IMR-90 (cell line): Measurements from ENCODE around the gene DDX10. TPM values are rescaled to one million over a fixed set of nuclear protein-coding genes. Genes with fewer than 3 reads are reported as not detected.

Source experiments
- ATAC-seq: fragments of 200-7000 bp; cut with Tn5 transposase; 2 replicates; pipeline ENCODE4 v1.9.1; 2020; ENCODE audit warnings: low read depth, mild to moderate bottlenecking, moderate library complexity
- BruUV-seq: library from RNA; stranded (reverse); fragments of 400-500 nt; replicated peaks from 2 replicates; lab custom pipeline; 2021; lab: Mats Ljungman, UMichigan
- CTCF ChIA-PET: fragments of 300-600 bp; formaldehyde crosslinking; extraction: SDS; loops from one replicate; lab custom pipeline; 2021; ENCODE audit warnings: antibody characterized with exemption; lab: Yijun Ruan, JAX
- POLR2A ChIA-PET: fragments of 300-600 bp; sonication (Branson Sonifier 250); formaldehyde crosslinking; loops from one replicate; lab custom pipeline; 2022; ENCODE audit warnings: antibody characterized with exemption; ENCODE audit not compliant: unreplicated experiment; lab: Charles Lee
- DNase-seq: peaks from one replicate; pipeline ENCODE4 v3.0.0; 2013
- H2AFZ ChIP-seq: replicated peaks from 2 replicates; pipeline ENCODE3; 2013; ENCODE audit warnings: low read length, mild to moderate bottlenecking; ENCODE audit not compliant: poor library complexity
- H2AK5ac ChIP-seq: 2 replicates; pipeline ENCODE4 v1.6.1; 2013; ENCODE audit warnings: low read depth, low read length, inconsistent platforms
- H2AK9ac ChIP-seq: replicated peaks from 2 replicates; pipeline ENCODE3; 2013; ENCODE audit warnings: mild to moderate bottlenecking, low read depth, low read length, moderate library complexity; ENCODE audit not compliant: poor library complexity
- H2BK120ac ChIP-seq: 2 replicates; pipeline ENCODE4 v1.6.1; 2013; ENCODE audit warnings: low read depth, low read length, inconsistent platforms
- H2BK15ac ChIP-seq: 3 replicates; pipeline ENCODE4 v1.6.1; 2013; ENCODE audit warnings: low read depth, low read length, inconsistent platforms
- H2BK20ac ChIP-seq: 2 replicates; pipeline ENCODE4 v1.6.1; 2013; ENCODE audit warnings: low read depth, mild to moderate bottlenecking, inconsistent platforms, low read length, moderate library complexity
- H2BK5ac ChIP-seq: 2 replicates; pipeline ENCODE4 v1.6.1; 2013; ENCODE audit warnings: mild to moderate bottlenecking, low read depth, low read length, inconsistent platforms; ENCODE audit not compliant: poor library complexity, severe bottlenecking
- H3K14ac ChIP-seq: replicated peaks from 2 replicates; pipeline ENCODE4 v1.6.1; 2013; ENCODE audit warnings: low read depth, low read length, inconsistent platforms
- H3K18ac ChIP-seq: 2 replicates; pipeline ENCODE4 v1.6.1; 2013; ENCODE audit warnings: low read depth, low read length, control low read depth
- H3K23ac ChIP-seq: 2 replicates; pipeline ENCODE4 v1.6.1; 2013; ENCODE audit warnings: low read depth, low read length, inconsistent platforms
- H3K27ac ChIP-seq: 2 replicates; pipeline ENCODE4 v1.5.1; 2013; ENCODE audit warnings: mild to moderate bottlenecking, control low read depth, low read length; ENCODE audit not compliant: insufficient read depth
- H3K27me3 ChIP-seq: 2 replicates; pipeline ENCODE4 v1.6.1; 2013; ENCODE audit warnings: low read length; ENCODE audit not compliant: control insufficient read depth, insufficient read depth
- H3K36me3 ChIP-seq: 2 replicates; pipeline ENCODE4 v1.6.1; 2013; ENCODE audit warnings: low read length, mixed read lengths; ENCODE audit not compliant: control insufficient read depth, insufficient read depth
- H3K4ac ChIP-seq: 2 replicates; pipeline ENCODE4 v1.6.1; 2013; ENCODE audit warnings: low read depth, low read length, inconsistent platforms
- H3K4me1 ChIP-seq: 2 replicates; pipeline ENCODE4 v1.6.1; 2013; ENCODE audit warnings: low read length, mixed read lengths; ENCODE audit not compliant: control insufficient read depth, insufficient read depth
- H3K4me2 ChIP-seq: 2 replicates; pipeline ENCODE4 v1.6.1; 2013; ENCODE audit warnings: low read depth, mild to moderate bottlenecking, control low read depth, low read length, moderate library complexity
- H3K4me3 ChIP-seq: 2 replicates; pipeline ENCODE4 v1.5.1; 2013; ENCODE audit warnings: low read depth, mild to moderate bottlenecking, control low read depth, low read length, moderate library complexity; ENCODE audit not compliant: insufficient read depth
- H3K56ac ChIP-seq: 2 replicates; pipeline ENCODE4 v1.6.1; 2013; ENCODE audit warnings: low read length, inconsistent platforms; ENCODE audit not compliant: insufficient read depth; ENCODE audit errors: extremely low read depth
- H3K79me1 ChIP-seq, 2 experiments: 2 replicates each; pipeline ENCODE4 v1.6.1; 2013; ENCODE audit warnings: low read length in 2 of 2, inconsistent platforms in 1 of 2, low read depth in 1 of 2
- H3K9ac ChIP-seq: 2 replicates; pipeline ENCODE4 v1.6.1; 2013; ENCODE audit warnings: low read depth, low read length, control low read depth
- H3K9me1 ChIP-seq: 2 replicates; pipeline ENCODE4 v1.6.1; 2013; ENCODE audit warnings: low read length, inconsistent platforms; ENCODE audit not compliant: insufficient read depth
- H3K9me3 ChIP-seq: 2 replicates; pipeline ENCODE4 v1.6.1; 2013; ENCODE audit warnings: low read length; ENCODE audit not compliant: control insufficient read depth, insufficient read depth
- H4K20me1 ChIP-seq: 2 replicates; pipeline ENCODE4 v1.6.1; 2013; ENCODE audit warnings: low read length, inconsistent platforms; ENCODE audit not compliant: insufficient read depth
- H4K5ac ChIP-seq: 2 replicates; pipeline ENCODE4 v1.6.1; 2013; ENCODE audit warnings: mild to moderate bottlenecking, low read depth, low read length, control low read depth
- H4K8ac ChIP-seq, 2 experiments: 2 replicates each; pipeline ENCODE4 v1.6.1; 2013; ENCODE audit warnings: low read depth in 2 of 2, low read length in 2 of 2, control low read depth in 1 of 2, inconsistent platforms in 1 of 2
- H4K91ac ChIP-seq: 2 replicates; pipeline ENCODE4 v1.6.1; 2013; ENCODE audit warnings: low read depth, low read length, inconsistent platforms; ENCODE audit not compliant: insufficient read depth
- BHLHE40 ChIP-seq: fragments of 150-350 bp; IDR thresholded peaks from 2 replicates; pipeline ENCODE4 v1.6.1; 2016; ENCODE audit warnings: mild to moderate bottlenecking, low read depth, low read length
- CEBPB ChIP-seq: IDR thresholded peaks from 2 replicates; pipeline ENCODE4 v1.6.1; 2012; ENCODE audit warnings: low read depth, low read length, improper control_type of control experiment
- MXI1 ChIP-seq: IDR thresholded peaks from 2 replicates; pipeline ENCODE4 v1.6.1; 2012; ENCODE audit warnings: low read depth, mild to moderate bottlenecking, low read length, moderate library complexity, borderline replicate concordance
- POLR2A ChIP-seq: IDR thresholded peaks from 2 replicates; pipeline ENCODE4 v1.6.1; 2012; ENCODE audit warnings: mild to moderate bottlenecking, low read depth, low read length
- RAD21 ChIP-seq: IDR thresholded peaks from 2 replicates; pipeline ENCODE4 v1.6.1; 2012; ENCODE audit warnings: low read length, improper control_type of control experiment
- RCOR1 ChIP-seq: IDR thresholded peaks from 2 replicates; pipeline ENCODE4 v1.6.1; 2012; ENCODE audit warnings: mild to moderate bottlenecking, low read length, improper control_type of control experiment; ENCODE audit not compliant: insufficient replicate concordance
- RFX5 ChIP-seq: IDR thresholded peaks from 2 replicates; pipeline ENCODE4 v1.8.0; 2012; ENCODE audit warnings: low read depth, mild to moderate bottlenecking, low read length, moderate library complexity
- SMC3 ChIP-seq: fragments of 150-350 bp; IDR thresholded peaks from 2 replicates; pipeline ENCODE4 v1.6.1; 2016; ENCODE audit warnings: low read depth, mild to moderate bottlenecking, antibody characterized with exemption, low read length, moderate library complexity
- WGBS, 2 experiments: methylation state at CpG; one replicate each; pipeline versions ENCODE4 v1.1.5 to v1.1.7; 2013; ENCODE audit warnings: missing lambda C conversion rate in 2 of 2; ENCODE audit not compliant: insufficient read length in 1 of 2; ENCODE audit errors: extremely low coverage in 2 of 2; 5-methylcytosine and 5-hydroxymethylcytosine counted together
- dilution Hi-C: fragments of 300-500 bp; cut with HindIII; formaldehyde crosslinking; loops from one replicate; pipeline ENCODE4 v1.14.3; 2018; ENCODE audit warnings: low sequenced_read_pairs; ENCODE audit not compliant: unreplicated experiment
- in situ Hi-C: fragments of 300-500 bp; cut with MboI; formaldehyde crosslinking; loops from 3 replicates; pipeline ENCODE4 v1.14.3; 2019; ENCODE audit warnings: low sequenced_read_pairs, inconsistent platforms, mixed read lengths
- intact Hi-C: fragments of 100-400 bp; cut with micrococcal nuclease; formaldehyde crosslinking; loops from 2 replicates; pipeline ENCODE4 v1.10.0; 2022
- polyA plus RNA-seq, 3 experiments: library from polyadenylated mRNA; depleted of rRNA; stranded (reverse); fragments of >200 nt; gene quantifications; 2 replicates each; pipeline ENCODE4 v1.2.3, GENCODE V29; 2012; ENCODE audit warnings: low replicate concordance in 1 of 3
- total RNA-seq: library from RNA; depleted of rRNA; stranded (reverse); fragments of >200 nt; gene quantifications from 2 replicates; pipeline ENCODE4 v1.2.3, GENCODE V29; 2012

DDX10 gene
- total and polyA plus RNA-seq, 2 of the 4 experiments (the other 2 are of a cell fraction): 20.0 to 31.9 TPM

GRCh38 chr11:108961095-108961494 is 296.2 kb downstream of the DDX10 start:
- intact Hi-C loops (no loop called here), in situ Hi-C loops (no loop called here), dilution Hi-C loops (no loop called here)
- Histone ChIP-seq H3K27me3 (no peaks in the 10 kb centered on the region), H2AFZ (peak overlapping the region; percentile 23), H2BK120ac (no peak overlapping the region; the same call in 1 of the 2 replicates), H4K5ac (no peak overlapping the region), H3K27ac (no peak overlapping the region), H3K79me1 (no peaks in the 10 kb centered on the region), H3K4ac (peak overlapping the region; percentile 59; the same call in 1 of the 2 replicates), H3K9me1 (peaks cover 16% of the 10 kb centered on the region), H2AK5ac (no peak overlapping the region), H3K9me3 (no peaks in the 10 kb centered on the region), H3K36me3 (no peaks in the 10 kb centered on the region), H3K4me2 (no peak overlapping the region), H3K9ac (no peak overlapping the region), H2BK5ac (no peak overlapping the region), H3K23ac (no peak overlapping the region), H3K4me1 (peaks cover 12% of the 10 kb centered on the region), H2BK15ac (no peak overlapping the region), H3K14ac (peak overlapping the region; percentile 53), H2BK20ac (0 out of 2 replicates have a peak overlapping the region, but pooled peaks have one; percentile 16), H3K56ac (no peak overlapping the region), H3K18ac (no peak overlapping the region), H2AK9ac (no peak overlapping the region), H4K8ac (peak overlapping the region; percentile 23 to 59; a peak in 2 of 4 replicates), H4K91ac (no peak overlapping the region), H3K4me3 (no peak overlapping the region), H4K20me1 (no peaks in the 10 kb centered on the region)
- DNase-seq: no peak
- TF ChIP-seq POLR2A (no peak), RCOR1 (no peak), CEBPB (no peak), SMC3 (no peak), RAD21 (no peak), RFX5 (no peak), BHLHE40 (no peak), MXI1 (no peak)
- POLR2A ChIA-PET: no interaction called here
- 100% methylated on average over 1 of the region's 4 CpGs; no CpG with 5 or more reads in 1 of the 2 experiments for WGBS, 2 experiments
- BruUV-seq: no TSS peak
- ATAC-seq: no peak
- CTCF ChIA-PET: interaction anchor here (1.6 kb wide), 1 partner anchor 23 kb away, joined by 3 read pairs; no protein-coding TSS in a partner anchor
